Measurements from ENCODE around the gene PPP2R3B.

DNA sequence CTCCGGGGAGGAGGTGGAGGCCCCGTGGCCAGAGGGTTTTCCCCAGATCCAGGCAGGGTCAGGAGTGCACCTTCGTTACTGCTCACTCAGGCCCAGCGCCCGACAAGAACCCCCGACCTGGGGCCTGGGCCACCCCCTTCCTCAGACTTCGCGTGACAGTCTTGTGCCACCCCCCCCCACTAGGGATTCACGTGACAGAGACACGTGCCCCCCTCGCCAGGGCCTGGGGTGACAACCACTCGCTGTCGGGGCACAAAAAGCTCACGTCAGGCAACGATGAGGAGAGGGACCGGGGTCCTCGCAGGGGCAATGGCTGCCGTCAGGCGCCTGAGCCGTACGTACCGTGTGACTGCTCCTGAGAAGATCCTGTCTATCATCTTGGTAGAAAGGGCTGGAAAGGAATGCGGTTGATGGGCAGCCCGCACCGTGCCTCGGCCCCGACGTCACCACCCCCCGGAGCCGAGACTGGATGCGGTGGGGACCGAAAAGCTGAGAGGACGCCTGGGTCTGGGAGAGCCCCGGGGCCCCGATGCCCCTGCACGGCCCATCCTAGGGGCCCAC lies 45.1 kb downstream of the PPP2R3B start:
- no peak for TF ChIP-seq POLR2A (IDR thresholded peaks at IDR 0.05)
- TF ChIP-seq, protein P1, sequence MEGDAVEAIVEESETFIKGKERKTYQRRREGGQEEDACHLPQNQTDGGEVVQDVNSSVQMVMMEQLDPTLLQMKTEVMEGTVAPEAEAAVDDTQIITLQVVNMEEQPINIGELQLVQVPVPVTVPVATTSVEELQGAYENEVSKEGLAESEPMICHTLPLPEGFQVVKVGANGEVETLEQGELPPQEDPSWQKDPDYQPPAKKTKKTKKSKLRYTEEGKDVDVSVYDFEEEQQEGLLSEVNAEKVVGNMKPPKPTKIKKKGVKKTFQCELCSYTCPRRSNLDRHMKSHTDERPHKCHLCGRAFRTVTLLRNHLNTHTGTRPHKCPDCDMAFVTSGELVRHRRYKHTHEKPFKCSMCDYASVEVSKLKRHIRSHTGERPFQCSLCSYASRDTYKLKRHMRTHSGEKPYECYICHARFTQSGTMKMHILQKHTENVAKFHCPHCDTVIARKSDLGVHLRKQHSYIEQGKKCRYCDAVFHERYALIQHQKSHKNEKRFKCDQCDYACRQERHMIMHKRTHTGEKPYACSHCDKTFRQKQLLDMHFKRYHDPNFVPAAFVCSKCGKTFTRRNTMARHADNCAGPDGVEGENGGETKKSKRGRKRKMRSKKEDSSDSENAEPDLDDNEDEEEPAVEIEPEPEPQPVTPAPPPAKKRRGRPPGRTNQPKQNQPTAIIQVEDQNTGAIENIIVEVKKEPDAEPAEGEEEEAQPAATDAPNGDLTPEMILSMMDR (IDR thresholded peaks at IDR 0.05), result no peak
